Fibroblast of upper back skin (primary cell): ENCODE data around the gene USF2.

Experiments
- DNase-seq: peaks from one replicate; pipeline ENCODE4 v3.0.0-alpha.2; 2013

Gene USF2

DNA sequence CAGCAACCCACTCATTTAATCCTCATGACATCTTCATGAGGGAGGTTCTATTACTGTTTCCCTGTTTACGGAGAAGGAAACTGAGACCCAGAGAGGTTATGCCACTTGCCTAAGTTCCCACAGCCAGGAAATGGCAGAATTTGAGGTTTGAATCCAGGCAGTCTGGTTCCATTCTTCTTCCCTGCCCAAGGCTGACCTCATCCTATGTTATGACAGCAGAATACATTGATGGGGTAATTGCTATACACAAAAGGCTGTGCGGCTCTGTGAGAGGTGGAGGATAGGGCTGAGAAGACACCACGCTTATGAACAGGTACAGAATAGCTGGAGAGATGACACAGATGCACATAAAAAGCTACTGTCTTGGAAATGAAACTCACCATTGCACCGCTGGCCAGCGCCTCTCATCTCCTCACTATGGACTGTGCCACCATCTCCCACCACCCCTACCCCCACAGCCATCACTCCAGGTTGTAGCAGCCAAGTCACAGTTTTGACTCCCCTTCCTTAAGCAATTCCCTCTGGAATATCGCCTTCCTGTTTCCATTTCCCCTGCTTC lies 34.7 kb downstream of the USF2 start:
- no peak for DNase-seq

DNA sequence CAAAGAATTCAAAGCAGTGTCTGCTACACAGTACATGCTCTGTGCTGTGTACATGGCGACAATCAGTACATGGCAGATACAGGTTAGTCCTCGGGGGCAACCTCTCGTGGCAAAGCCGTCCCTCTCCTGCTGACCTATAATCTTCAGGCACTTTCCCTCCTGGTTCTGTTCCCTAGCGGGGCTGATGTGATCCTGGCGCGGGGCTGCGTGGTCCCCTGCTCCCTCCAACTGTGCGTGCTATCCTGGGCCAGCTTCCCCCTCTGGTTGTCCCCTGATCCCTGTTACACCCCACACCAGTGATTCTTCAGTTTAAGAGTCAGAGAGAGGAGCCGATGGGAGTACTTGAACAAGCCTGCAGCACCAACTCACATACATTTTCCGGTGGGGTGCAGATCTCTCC lies 35.3 kb downstream of the USF2 start:
- no peak for DNase-seq

DNA sequence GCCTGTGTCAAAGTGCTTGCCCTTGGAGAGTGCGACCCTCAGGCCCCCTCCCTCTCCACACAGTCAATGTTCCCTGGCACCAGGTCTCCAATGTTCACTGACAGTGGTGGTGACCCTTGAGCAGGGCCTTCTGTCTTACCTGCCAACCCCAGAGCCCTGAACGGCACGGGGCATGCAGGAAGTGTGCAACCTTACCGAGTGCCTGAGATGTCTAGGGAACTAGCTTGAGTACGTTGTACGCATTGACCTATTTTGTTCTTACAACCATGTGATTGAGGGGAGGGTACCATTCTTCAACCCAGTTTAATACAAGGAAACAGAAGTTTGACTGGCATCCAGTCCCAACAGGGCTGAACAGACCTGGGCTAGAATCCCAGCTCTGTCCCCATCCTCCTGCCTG lies 36.4 kb downstream of the USF2 start:
- no peak for DNase-seq

DNA sequence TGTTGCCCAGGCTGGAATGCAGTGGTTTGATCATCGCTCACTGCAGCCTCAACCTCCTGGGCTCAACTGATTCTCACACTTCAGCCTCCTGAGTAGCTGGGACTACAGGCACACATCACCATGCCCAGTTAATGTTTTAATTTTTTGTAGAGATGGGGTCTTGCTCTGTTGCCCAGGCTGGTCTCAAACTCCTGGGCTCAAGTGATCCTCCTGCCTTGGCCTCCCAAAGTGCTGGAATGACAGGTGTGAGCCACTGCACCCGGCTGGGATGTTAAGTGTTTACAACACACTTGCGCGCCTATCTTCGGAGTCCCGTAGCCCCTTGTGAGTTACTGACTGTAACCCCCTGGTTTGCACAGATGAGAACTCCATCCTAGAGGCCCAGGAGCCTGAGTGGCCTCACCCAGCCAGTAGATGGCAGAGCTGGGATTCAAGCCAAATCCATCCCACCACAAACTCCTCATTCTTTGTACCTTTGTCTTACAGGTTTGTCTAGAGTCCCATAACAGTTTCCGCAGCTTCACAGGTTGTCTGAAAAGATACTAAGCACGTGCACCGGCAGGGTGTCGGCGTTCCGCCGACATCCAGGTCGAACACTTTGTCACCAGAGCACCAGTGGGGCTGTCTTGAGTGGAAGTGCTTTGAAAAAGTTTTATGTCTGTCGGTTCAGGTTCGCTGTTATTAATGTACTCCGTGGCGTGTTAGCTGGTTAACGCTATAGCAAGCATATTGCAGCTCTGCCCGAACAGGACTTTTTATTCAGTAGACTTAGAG lies 37.9 kb downstream of the USF2 start:
- DNase-seq, result no peak

DNA sequence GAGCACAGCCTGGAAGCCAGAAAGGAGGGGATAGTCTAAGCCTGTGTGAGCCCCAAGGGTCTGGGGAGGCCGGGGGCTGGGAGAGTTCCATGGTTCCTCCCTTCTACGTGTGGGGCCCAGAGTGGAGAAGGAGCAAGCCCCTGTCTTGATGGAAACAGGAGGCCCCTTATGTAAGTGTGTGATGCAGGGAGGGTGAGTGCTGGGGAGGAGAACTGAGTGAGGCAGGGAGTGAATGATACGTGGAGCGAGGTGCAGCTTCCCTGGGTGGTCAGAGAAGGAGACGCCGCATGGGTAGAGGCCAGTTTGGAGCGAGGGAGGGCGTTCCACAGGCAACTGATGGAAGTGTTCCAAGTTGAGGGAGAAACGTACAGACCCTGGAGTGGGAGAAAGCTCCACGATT lies 39.2 kb downstream of the USF2 start:
- no peak for DNase-seq

DNA sequence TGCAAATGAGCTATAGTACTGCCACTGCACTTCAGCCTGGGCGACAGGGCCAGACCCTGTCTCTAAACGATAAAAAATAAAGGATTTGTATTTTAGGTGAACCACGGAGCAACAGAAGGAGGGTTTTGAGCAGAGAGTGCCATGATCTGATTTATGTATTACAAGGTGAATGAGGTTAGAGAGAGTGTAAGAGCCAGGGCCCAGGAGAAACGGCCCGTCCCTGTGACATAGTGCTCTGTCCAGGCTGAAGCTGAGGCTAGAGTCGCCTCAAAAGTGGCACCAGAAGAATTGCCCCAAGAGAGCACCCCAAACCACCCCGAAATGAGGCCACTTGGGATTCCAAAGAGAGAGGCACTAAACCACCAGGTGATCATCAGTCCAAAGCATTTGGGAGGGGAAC lies 40.1 kb downstream of the USF2 start:
- no peak for DNase-seq

DNA sequence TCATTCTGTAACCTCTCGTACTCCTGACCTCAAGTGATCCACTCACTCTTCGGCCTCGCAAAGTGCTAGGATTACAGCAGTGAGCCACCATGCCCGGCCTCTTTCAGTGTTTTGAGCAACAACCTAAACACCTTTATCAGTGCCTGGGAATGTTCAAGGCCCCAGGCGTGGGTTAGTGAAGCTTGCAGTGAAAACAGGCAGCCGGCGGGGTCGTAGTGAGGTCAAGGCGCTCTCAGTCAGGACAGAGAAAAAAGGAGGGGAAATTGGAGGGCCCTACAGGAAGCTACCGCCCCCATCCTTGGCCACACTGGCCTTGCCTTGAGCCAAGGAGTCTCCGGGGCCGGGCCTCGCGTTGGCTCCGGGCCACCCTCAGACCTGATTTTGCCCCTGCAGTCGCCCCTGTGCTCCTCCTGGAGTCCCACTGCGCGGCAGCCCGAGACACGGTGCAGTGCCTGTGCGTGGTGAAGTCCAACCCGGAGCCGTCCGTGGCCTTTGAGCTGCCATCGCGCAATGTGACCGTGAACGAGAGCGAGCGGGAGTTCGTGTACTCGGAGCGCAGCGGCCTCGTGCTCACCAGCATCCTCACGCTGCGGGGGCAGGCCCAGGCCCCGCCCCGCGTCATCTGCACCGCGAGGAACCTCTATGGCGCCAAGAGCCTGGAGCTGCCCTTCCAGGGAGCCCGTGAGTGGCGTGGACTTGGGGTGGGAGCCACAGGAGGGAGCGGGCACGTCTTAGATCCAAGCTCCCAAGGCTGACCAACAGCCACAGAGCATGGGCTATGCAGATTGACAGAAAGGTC lies 40.9 kb downstream of the USF2 start:
- DNase-seq, result no peak

DNA sequence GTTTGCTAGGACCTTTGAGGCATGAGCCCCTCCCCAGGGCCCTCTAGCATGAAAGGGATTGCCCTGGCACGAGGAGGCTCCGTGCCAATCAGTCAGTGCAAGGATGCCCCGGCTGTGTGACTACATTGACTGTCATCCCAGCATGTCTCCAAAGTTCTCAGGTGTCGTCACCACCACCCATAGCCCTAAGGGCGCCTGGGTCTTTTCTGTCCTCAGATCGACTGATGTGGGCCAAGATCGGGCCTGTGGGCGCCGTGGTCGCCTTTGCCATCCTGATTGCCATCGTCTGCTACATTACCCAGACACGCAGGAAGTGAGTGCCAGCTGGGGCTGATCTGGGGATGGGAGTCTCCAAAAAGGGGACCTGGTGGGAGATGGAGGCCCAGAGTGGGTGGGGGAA lies 41.6 kb downstream of the USF2 start:
- DNase-seq, result no peak

DNA sequence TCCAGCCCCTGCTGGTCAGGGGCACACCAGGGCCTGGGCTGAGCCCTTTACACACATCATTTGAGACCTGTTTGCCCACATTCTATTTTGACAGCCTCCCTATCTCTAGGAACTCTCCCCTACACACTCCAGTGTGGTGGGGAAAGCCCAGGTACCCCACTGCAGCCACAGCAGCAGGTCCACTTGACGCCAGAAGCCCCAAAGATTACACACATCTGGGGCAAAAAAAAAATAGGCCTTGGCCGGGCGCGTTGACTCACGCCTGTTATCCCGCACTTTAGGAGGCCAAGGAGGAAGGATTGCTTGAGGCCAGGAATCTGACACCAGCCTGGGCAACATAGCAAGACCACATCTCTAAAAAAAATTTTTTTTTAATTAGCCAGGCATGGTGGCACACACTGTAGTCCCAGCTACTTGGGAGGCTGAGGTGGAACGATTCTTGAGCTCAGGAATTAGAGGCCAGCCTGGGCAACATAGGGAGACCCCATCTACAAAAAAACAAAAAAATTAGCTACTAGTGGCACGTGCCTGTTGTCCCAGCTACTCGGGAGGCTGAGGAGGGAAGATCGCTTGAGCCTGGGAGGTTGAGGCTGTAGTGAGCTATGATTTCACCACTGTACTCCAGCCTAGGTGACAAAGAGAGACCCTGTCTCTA lies 42.2 kb downstream of the USF2 start:
- DNase-seq, result no peak

DNA sequence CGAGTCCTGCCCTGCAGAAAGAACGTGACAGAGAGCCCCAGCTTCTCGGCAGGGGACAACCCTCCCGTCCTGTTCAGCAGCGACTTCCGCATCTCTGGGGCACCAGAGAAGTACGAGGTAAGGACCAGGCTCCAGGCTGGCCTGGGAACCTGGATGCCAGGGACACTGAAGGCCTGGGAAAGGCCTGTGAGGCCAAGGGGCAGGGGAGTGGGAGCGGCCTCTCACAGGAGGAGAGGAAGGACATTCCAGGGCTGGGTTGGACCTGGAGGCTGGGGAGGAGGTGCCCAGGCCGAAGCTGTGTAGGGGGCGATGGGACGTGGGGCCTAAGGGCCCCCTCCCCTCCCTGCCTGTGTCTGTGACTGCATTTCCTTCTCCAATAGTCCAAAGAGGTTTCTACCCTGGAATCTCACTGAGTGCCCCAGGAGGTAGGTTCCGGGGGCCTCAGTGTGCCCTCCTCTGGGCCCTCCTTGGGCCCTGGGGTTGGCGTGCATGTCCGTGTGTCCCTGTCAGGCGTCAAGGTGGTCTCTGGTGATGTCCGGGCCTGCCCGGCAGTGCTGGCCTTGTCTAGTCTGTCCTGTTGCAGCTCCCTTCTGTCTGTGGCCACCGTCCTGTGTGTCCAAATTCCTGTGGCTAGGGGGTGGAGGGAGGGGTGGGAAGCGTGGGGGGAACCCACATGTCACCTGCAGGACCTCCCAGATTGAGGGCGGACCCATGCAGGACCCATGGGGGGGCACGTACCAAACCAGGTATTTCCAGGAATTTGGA lies 43.3 kb downstream of the USF2 start:
- no peak for DNase-seq

DNA sequence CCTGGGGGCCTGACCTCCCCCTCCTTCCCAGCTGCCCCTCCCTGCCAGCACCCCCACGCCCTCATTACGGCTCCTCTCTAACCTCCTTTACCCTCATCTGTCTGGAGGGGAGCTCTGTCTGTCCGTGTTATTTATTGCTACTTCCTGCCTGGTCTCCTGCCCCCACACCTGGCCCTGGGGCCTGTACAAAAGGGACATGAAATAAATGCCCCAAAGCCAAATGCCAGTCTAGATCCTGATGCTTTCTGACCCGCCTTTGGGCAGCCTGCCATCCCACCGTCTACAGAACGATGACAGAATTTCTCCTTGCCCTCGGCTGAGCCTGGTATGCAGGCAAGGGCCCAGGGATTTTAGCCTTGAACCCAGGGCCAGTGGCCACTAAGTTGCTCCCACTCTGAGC lies 44.8 kb downstream of the USF2 start:
- no peak for DNase-seq

DNA sequence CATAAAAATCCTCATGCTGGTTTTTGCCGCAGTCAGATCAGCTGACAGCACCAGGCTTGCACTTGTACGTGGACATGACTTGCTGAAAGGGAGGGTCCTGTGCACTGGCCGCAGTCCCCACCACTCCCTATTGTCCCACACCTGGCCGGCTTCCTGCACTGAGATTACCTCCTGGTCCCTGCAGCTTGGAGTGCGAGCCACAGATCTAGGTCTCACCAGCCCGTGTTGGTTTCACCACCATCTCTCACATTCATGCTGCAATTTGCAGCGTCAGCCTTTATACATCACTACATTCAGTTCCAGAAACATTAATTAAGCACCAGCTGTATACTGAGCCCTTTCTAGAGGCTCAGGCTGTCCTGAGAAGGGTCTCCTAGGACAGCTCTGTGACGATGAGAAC lies 45.3 kb downstream of the USF2 start:
- DNase-seq, result no peak

DNA sequence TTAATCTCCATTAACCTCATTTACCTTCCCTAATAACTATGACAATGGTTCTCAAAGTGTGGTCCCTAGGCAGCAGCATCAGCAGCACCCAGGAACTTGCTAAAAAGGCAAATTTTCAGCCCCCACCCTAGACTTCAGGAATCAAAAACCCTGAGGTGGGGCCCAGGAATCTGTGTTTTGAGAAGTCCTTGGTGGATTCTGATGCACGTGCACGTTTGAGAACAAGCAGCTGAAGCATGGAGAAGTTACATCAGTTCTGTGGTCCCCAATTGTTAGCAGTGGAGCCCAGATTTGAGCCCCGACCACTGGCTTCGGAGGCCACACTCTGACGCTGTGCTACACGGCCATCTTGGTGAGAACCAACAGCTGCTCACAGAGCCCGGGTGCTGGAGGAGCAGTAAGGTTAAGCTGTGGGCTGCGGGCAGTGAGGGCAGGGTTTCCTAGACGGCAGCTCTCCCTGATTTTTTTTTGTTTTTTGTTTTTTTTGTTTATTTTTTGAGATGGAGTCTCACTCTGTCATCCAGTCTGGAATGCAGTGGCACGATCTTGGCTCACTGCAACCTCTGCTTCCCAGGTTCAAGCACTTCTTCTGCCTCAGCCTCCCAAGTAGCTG lies 46.2 kb downstream of the USF2 start:
- no peak for DNase-seq

DNA sequence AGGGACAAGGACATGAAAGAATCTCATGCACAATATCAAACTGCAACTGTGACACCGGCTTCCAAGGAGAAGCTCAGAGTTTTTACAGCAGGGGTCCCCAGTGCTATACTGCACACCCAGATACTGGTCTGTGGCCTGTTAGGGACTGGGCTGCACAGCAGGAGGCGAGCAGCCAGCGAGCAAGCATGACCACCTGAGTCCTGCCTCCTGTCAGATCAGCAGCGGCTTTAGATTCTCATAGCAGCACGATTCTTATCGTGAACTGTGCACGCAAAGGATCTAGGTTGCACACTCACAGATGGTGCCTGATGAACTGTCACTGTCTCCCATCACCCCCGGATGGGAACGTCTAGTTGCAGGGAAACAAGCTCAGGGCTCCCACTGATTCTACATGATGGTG lies 47.1 kb downstream of the USF2 start:
- no peak for DNase-seq

DNA sequence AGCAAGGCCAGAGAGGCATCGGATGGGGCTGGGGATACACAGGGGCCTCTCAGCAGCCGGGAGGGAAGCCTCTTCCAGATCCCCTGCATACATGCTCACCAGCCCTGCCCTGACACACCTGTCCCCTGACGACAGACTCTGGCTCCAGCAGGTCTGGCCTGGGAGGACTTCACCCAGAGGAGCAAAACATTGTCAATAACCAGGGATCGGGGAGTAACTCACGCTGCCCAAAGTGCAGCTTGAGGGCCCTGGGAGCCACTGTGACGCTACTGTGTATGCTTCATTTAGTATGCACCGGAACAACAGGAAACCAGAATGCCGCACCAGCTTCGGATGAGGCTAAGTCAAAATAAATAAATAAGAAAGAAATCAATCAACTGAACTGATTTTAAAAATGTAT lies 47.8 kb downstream of the USF2 start:
- DNase-seq, result no peak

DNA sequence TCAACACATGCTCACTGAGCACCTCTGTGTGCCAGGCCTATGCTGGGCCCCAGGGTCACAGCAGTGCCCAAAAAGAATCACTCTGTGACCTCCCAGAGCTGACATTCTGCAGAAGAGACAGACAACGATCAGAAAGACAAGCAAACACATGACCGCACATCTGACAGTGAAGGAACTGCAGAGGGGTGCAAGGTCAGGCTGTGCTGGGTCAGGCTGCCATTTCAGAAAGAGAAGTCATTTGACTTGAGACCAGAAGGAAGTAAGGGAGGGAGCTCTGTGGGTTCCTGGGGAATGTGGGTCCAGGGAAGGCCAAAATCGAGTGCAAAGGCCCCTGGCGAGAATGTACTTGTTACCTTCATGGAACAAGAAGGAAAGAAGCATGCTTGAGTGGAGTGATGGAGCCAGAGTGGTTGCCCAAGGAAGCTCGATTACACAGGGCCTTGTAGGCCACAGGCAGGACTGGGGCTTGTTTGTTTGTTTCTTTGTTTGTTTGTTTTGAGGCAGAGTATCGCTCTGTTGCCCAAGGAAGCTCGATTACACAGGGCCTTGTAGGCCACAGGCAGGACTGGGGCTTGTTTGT lies 48.8 kb downstream of the USF2 start:
- no peak for DNase-seq

DNA sequence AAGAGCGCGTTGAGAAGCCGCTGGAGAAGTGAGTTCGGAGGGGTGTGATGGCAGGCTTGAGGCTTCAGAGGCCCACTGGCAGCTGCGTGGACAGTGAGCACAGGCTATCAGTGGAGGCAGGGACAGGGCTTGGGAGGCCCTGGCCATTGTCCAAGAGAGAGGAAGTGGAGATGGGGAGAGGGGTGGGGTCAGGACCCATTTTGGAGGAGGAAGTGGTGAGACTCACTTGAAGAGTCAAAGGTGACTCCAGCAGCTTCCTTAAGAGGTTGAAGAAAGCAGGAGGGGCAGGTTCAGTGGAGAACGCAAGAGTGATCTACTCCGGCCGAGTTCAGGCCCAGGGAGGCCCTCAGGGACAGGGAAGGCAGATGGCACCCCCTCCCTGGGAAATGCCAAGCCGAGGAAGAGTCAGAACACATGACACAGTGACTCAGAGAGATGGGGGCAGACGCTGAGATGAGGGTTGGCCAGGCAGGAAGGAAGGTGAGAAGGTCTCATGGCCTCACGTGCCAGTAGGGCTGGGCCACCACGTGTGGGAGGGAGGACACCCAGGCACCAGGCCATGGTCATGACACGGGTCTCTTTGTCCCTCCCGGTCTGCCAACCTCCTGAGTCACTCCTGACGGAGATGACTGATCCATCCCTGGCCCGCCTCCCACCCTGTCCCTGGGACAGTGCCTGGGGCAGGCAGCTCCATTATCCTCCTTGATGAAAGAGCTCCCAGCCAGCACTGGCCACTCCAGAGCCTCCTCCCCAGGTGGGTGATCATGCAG lies 50.1 kb downstream of the USF2 start:
- no peak for DNase-seq

DNA sequence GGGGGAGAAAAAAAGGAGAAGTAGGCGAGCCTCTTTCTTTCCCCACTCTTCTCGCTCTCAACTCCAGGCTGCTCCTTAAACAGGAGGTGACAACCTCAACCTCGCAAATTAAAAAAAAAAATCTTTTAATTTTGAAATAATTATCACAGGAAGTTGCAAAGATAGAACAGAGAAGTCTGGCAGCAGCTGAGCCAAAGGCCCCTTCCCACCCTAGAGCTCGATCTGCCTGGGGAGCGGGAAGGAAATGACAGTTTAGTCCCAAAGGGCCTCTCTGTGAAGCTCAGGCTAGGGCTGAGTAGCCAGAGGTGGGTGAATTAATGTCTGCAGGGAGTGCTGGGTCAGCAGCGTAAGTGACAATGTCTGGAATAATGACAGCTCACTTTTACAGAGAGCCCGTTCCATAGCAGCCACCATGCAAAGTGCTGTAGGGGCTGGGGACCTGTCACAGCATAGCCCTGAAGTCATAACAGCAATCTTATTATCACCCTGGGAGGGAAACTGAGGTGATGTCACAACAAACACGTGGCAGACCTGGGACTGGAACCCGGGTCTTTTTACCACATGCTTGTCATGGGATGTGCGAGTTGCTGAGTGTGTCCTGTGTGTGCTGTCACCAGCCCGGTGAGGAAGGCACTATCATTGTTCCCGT lies 51.4 kb downstream of the USF2 start:
- DNase-seq, result no peak

DNA sequence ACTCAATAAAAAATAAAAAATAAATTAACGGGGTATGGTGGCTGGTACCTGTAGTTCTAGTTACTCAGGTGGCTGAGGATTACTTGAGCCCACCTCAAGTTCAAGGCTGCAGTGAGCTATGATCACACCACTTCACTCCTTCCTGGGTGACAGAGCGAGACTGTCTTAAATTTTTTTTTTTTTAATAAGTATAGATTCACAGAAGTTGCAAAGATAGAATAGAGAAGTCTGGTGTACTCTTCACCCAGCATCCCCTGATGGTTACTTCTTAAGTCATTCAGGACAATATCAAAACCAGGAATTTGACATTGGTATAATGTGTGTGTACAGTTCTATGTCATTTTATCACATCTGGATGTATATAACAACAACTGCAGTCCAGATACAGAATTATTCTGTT lies 52.5 kb downstream of the USF2 start:
- no peak for DNase-seq

DNA sequence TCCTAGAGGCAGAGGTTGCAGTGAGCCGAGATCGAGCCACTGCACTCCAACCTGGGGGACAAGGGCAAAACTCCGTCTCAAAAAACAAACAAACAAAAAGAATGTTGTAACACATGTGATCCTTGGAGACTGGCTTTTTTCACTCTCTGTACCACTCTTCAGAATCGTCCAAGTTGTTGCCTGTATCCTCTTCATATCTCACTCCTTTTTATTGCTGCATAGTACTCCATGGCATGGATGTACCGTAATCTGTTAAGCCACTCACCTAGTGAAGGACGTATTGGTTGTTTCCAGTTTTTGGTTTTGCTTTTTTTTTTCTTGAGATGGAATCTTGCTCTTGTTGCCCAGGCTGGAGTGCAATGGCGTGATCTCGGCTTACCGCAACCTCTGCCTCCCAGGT lies 53.3 kb downstream of the USF2 start:
- no peak for DNase-seq

DNA sequence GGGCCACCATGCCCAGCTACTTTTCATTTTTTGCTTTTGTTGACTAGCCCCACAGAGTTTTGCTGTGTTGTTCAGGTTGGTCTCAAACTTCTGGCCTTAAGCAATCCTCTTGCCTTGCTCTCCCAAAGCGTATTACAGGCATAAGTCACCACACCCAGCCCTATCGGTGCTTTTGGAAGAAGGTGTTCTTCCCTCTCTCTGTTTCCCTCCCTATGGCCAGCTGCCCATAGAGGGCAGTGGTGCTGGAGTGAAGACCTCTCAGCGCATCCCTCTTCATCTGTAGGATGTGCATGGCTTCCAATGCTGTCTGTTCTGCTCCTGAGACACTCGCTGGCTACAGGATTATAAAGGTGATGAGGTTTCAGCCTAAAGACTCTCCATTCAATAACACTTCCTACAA lies 58.9 kb downstream of the USF2 start:
- DNase-seq, result no peak
